ENCODE data around the gene TMC3.
"Not testable (repeated sequence)": the region's sequence is repeated elsewhere in the genome, so short reads cannot be mapped to it uniquely, and the experiment has no call there.

The TMC3 gene

GRCh38 chr15:81373775-81374395, at the start of gene TMC3:
TMC3 (minus strand) TSS chr15:81374213; CDS start chr15:81374077, 136 bp downstream.
- Histone ChIP-seq H3K4me3 (ENCODE audit: low read length) (no peak within 1 kb of the TSS), H3K27me3 (ENCODE audit: insufficient read depth, low read length) (no peaks in the 10 kb centered on the region), H3K9me3 (ENCODE audit: low read length) (no peaks in the 10 kb centered on the region), H2AFZ (ENCODE audit: low read depth, low read length) (no peak within 1 kb of the TSS), H3K4me1 (ENCODE audit: insufficient read depth, low read length) (no peaks in the 10 kb centered on the region), H3K36me3 (ENCODE audit: insufficient read depth, low read length) (no peaks in the 10 kb centered on the region)

GRCh38 chr15:81421461-81421860, 47.4 kb upstream of the TMC3 start:
- H3K4me1 ChIP-seq (ENCODE audit: insufficient read depth, low read length): peaks cover 2% of the 10 kb centered on the region
- no peaks in the 10 kb centered on the region for H3K9me3 ChIP-seq (ENCODE audit: low read length)
- no peak overlapping the region for H2AFZ ChIP-seq (ENCODE audit: low read depth, low read length)
- H3K4me3 ChIP-seq (ENCODE audit: low read length): no peak overlapping the region
- H3K36me3 ChIP-seq (ENCODE audit: insufficient read depth, low read length): no peaks in the 10 kb centered on the region
- peaks cover 3% of the 10 kb centered on the region for H3K27me3 ChIP-seq (ENCODE audit: insufficient read depth, low read length)

- H3K4me1 ChIP-seq (ENCODE audit: insufficient read depth, low read length): peaks cover 2% of the 10 kb centered on the region
- H3K27me3 ChIP-seq (ENCODE audit: insufficient read depth, low read length): peaks cover 3% of the 10 kb centered on the region
- no peak overlapping the region for H3K4me3 ChIP-seq (ENCODE audit: low read length)
- H3K9me3 ChIP-seq (ENCODE audit: low read length): no peaks in the 10 kb centered on the region
- H2AFZ ChIP-seq (ENCODE audit: low read depth, low read length): no peak overlapping the region
- H3K36me3 ChIP-seq (ENCODE audit: insufficient read depth, low read length): no peaks in the 10 kb centered on the region
Measured at GRCh38 chr15:81419332-81419943, 45.4 kb upstream of the TMC3 start.

GRCh38 chr15:81418891-81419290, 44.9 kb upstream of the TMC3 start:
- H3K9me3 ChIP-seq (ENCODE audit: low read length): no peaks in the 10 kb centered on the region
- no peaks in the 10 kb centered on the region for H3K36me3 ChIP-seq (ENCODE audit: insufficient read depth, low read length)
- H3K4me1 ChIP-seq (ENCODE audit: insufficient read depth, low read length): peaks cover 2% of the 10 kb centered on the region
- no peak overlapping the region for H2AFZ ChIP-seq (ENCODE audit: low read depth, low read length)
- H3K4me3 ChIP-seq (ENCODE audit: low read length): no peak overlapping the region
- H3K27me3 ChIP-seq (ENCODE audit: insufficient read depth, low read length): peaks cover 3% of the 10 kb centered on the region

GRCh38 chr15:81418444-81418843, 44.4 kb upstream of the TMC3 start:
- no peaks in the 10 kb centered on the region for H3K36me3 ChIP-seq (ENCODE audit: insufficient read depth, low read length)
- H3K27me3 ChIP-seq (ENCODE audit: insufficient read depth, low read length): peaks cover 3% of the 10 kb centered on the region
- H3K4me1 ChIP-seq (ENCODE audit: insufficient read depth, low read length): peaks cover 2% of the 10 kb centered on the region
- no peak overlapping the region for H2AFZ ChIP-seq (ENCODE audit: low read depth, low read length)
- H3K9me3 ChIP-seq (ENCODE audit: low read length): no peaks in the 10 kb centered on the region
- no peak overlapping the region for H3K4me3 ChIP-seq (ENCODE audit: low read length)

GRCh38 chr15:81414274-81414968, 40.4 kb upstream of the TMC3 start:
- H2AFZ ChIP-seq (ENCODE audit: low read depth, low read length); H3K9me3 ChIP-seq (ENCODE audit: low read length); H3K36me3 ChIP-seq (ENCODE audit: insufficient read depth, low read length); H3K4me3 ChIP-seq (ENCODE audit: low read length); H3K27me3 ChIP-seq (ENCODE audit: insufficient read depth, low read length); H3K4me1 ChIP-seq (ENCODE audit: insufficient read depth, low read length): not testable (repeated sequence)

GRCh38 chr15:81413851-81414250, 39.8 kb upstream of the TMC3 start:
- no peak overlapping the region for H2AFZ ChIP-seq (ENCODE audit: low read depth, low read length)
- H3K4me3 ChIP-seq (ENCODE audit: low read length): no peak overlapping the region
- H3K36me3 ChIP-seq (ENCODE audit: insufficient read depth, low read length): no peaks in the 10 kb centered on the region
- H3K9me3 ChIP-seq (ENCODE audit: low read length): no peaks in the 10 kb centered on the region
- no peaks in the 10 kb centered on the region for H3K27me3 ChIP-seq (ENCODE audit: insufficient read depth, low read length)
- H3K4me1 ChIP-seq (ENCODE audit: insufficient read depth, low read length): peaks cover 2% of the 10 kb centered on the region

GRCh38 chr15:81411969-81412633, 38.1 kb upstream of the TMC3 start:
- no peak overlapping the region for H3K4me3 ChIP-seq (ENCODE audit: low read length)
- peaks cover 2% of the 10 kb centered on the region for H3K27me3 ChIP-seq (ENCODE audit: insufficient read depth, low read length)
- no peaks in the 10 kb centered on the region for H3K9me3 ChIP-seq (ENCODE audit: low read length)
- peaks cover 2% of the 10 kb centered on the region for H3K4me1 ChIP-seq (ENCODE audit: insufficient read depth, low read length)
- H3K36me3 ChIP-seq (ENCODE audit: insufficient read depth, low read length): no peaks in the 10 kb centered on the region
- H2AFZ ChIP-seq (ENCODE audit: low read depth, low read length): no peak overlapping the region

GRCh38 chr15:81411051-81411450, 37.0 kb upstream of the TMC3 start:
- Histone ChIP-seq H2AFZ (ENCODE audit: low read depth, low read length) (no peak overlapping the region), H3K27me3 (ENCODE audit: insufficient read depth, low read length) (peaks cover 2% of the 10 kb centered on the region), H3K4me3 (ENCODE audit: low read length) (no peak overlapping the region), H3K4me1 (ENCODE audit: insufficient read depth, low read length) (peaks cover 2% of the 10 kb centered on the region), H3K9me3 (ENCODE audit: low read length) (no peaks in the 10 kb centered on the region), H3K36me3 (ENCODE audit: insufficient read depth, low read length) (no peaks in the 10 kb centered on the region)

- Histone ChIP-seq H3K4me3 (ENCODE audit: low read length) (no peak overlapping the region), H3K9me3 (ENCODE audit: low read length) (no peaks in the 10 kb centered on the region), H3K4me1 (ENCODE audit: insufficient read depth, low read length) (peaks cover 2% of the 10 kb centered on the region), H2AFZ (ENCODE audit: low read depth, low read length) (no peak overlapping the region), H3K36me3 (ENCODE audit: insufficient read depth, low read length) (no peaks in the 10 kb centered on the region), H3K27me3 (ENCODE audit: insufficient read depth, low read length) (peaks cover 2% of the 10 kb centered on the region)
Measured at GRCh38 chr15:81410318-81410753, 36.3 kb upstream of the TMC3 start.

- no peaks in the 10 kb centered on the region for H3K36me3 ChIP-seq (ENCODE audit: insufficient read depth, low read length)
- no peaks in the 10 kb centered on the region for H3K9me3 ChIP-seq (ENCODE audit: low read length)
- H3K27me3 ChIP-seq (ENCODE audit: insufficient read depth, low read length): peaks cover 2% of the 10 kb centered on the region
- no peak overlapping the region for H2AFZ ChIP-seq (ENCODE audit: low read depth, low read length)
- H3K4me3 ChIP-seq (ENCODE audit: low read length): no peak overlapping the region
- peaks cover 2% of the 10 kb centered on the region for H3K4me1 ChIP-seq (ENCODE audit: insufficient read depth, low read length)
Measured at GRCh38 chr15:81407718-81408117, 33.7 kb upstream of the TMC3 start.

- peaks cover 2% of the 10 kb centered on the region for H3K27me3 ChIP-seq (ENCODE audit: insufficient read depth, low read length)
- H2AFZ ChIP-seq (ENCODE audit: low read depth, low read length): no peak overlapping the region
- H3K4me1 ChIP-seq (ENCODE audit: insufficient read depth, low read length): peaks cover 2% of the 10 kb centered on the region
- H3K4me3 ChIP-seq (ENCODE audit: low read length): no peak overlapping the region
- H3K36me3 ChIP-seq (ENCODE audit: insufficient read depth, low read length): no peaks in the 10 kb centered on the region
- no peaks in the 10 kb centered on the region for H3K9me3 ChIP-seq (ENCODE audit: low read length)
Measured at GRCh38 chr15:81407176-81407575, 33.2 kb upstream of the TMC3 start.

- H2AFZ ChIP-seq (ENCODE audit: low read depth, low read length): no peak overlapping the region
- H3K4me1 ChIP-seq (ENCODE audit: insufficient read depth, low read length): no peaks in the 10 kb centered on the region
- H3K4me3 ChIP-seq (ENCODE audit: low read length): no peak overlapping the region
- no peaks in the 10 kb centered on the region for H3K9me3 ChIP-seq (ENCODE audit: low read length)
- H3K36me3 ChIP-seq (ENCODE audit: insufficient read depth, low read length): no peaks in the 10 kb centered on the region
- H3K27me3 ChIP-seq (ENCODE audit: insufficient read depth, low read length): no peaks in the 10 kb centered on the region
Measured at GRCh38 chr15:81400640-81401236, 26.7 kb upstream of the TMC3 start.

Data from neuron (in vitro differentiated cells).